ENCODE measurements around the gene PAMR1.

GRCh38 chr11:35419830-35420333 lies 105.5 kb downstream of the PAMR1 start:
- no peak for TF ChIP-seq EZH2 (IDR thresholded peaks at IDR 0.05; ENCODE audit: low read length, missing control alignments)
- no peak for TF ChIP-seq CTCF (conservative IDR thresholded peaks at IDR 0.05 in 1 of 2, IDR thresholded peaks at IDR 0.05 in 1 of 2; ENCODE audit: low read depth in 1 of 2, low read length in 2 of 2)

All from fibroblast of lung (primary cell).